Erythroblast (primary cell): ENCODE results near the gene CISH.

ENCODE experiments used
- GATA1 ChIP-seq: IDR thresholded peaks from 2 replicates; pipeline ENCODE4 v1.6.1; 2011; ENCODE audit warnings: low read depth, mild to moderate bottlenecking, control low read depth, low read length, moderate library complexity
- POLR2A ChIP-seq: IDR thresholded peaks from 2 replicates; pipeline ENCODE4 v1.6.1; 2011; ENCODE audit warnings: mild to moderate bottlenecking, low read length

GRCh38 chr3:50604110-50604621, 7.4 kb downstream of the CISH start:
- TF ChIP-seq POLR2A (peak; percentile 51), GATA1 (no peak)
